Ascending aorta (tissue), 2 donors: Measurements from ENCODE around the gene IKZF3. TPM values are rescaled to one million over a fixed set of nuclear protein-coding genes. Genes with fewer than 3 reads are reported as not detected.

Experiments
- DNase-seq, 2 donors: peaks; one replicate each; pipeline ENCODE4 v3.0.0-alpha.2; 2019; ENCODE audit warnings: low spot score in 2 of 2
- H3K27ac ChIP-seq, 2 donors: fragments of 200-600 bp; sonication (generic); one replicate each; pipeline ENCODE4 v1.5.1; 2016 to 2017; ENCODE audit warnings: mild to moderate bottlenecking in 1 of 2
- H3K27me3 ChIP-seq: fragments of 200-600 bp; sonication (generic); one replicate; pipeline ENCODE4 v1.5.1; 2017
- H3K36me3 ChIP-seq, 2 donors: fragments of 200-600 bp; sonication (generic); one replicate each; pipeline ENCODE4 v1.5.1; 2016
- H3K4me1 ChIP-seq, 2 donors: fragments of 200-600 bp; sonication (generic); one replicate each; pipeline ENCODE4 v1.5.1; 2016 to 2017; ENCODE audit warnings: mild to moderate bottlenecking in 1 of 2
- H3K4me3 ChIP-seq, 2 donors: fragments of 200-600 bp; sonication (generic); one replicate each; pipeline ENCODE4 v1.5.1; 2016 to 2017; ENCODE audit warnings: mild to moderate bottlenecking in 1 of 2
- H3K9me3 ChIP-seq, 2 donors: fragments of 200-600 bp; sonication (generic); one replicate each; pipeline ENCODE4 v1.5.1; 2016
- CTCF ChIP-seq, 3 experiments: fragments of 200-600 bp in 2 of 3; fragments of 450-650 bp in 1 of 3; sonication (generic) in 2 of 3; IDR thresholded peaks; one replicate each; pipeline ENCODE4 v1.5.1; 2016 to 2019; ENCODE audit warnings: antibody characterized with exemption in 3 of 3, mild to moderate bottlenecking in 1 of 3, moderate library complexity in 1 of 3
- intact Hi-C: fragments of 100-400 bp; cut with DNase I; formaldehyde crosslinking; loops from one replicate; pipeline ENCODE4 v1.15.1; 2023
- total RNA-seq: library from RNA; depleted of rRNA; stranded (reverse); fragments of >200 nt; gene quantifications from one replicate; pipeline ENCODE4 v1.1.0, GENCODE V29; 2016

IKZF3 gene
- total RNA-seq, 1 donor from 2014 or later, result 1.5 TPM

- H3K4me3 ChIP-seq, result no peak overlapping the region
- no peaks in the 10 kb centered on the region for H3K4me1 ChIP-seq
- no peak overlapping the region for H3K27ac ChIP-seq
- H3K27me3 ChIP-seq, result no peaks in the 10 kb centered on the region
- TF ChIP-seq CTCF (IDR thresholded peaks at IDR 0.05), result no peak
- DNase-seq, result no peak
- intact Hi-C loops, result no loop called here
- H3K36me3 ChIP-seq, result no peaks in the 10 kb centered on the region
- H3K9me3 ChIP-seq, result no peaks in the 10 kb centered on the region
Measured at GRCh38 chr17:39828443-39828842, 35.7 kb downstream of the IKZF3 start.

GRCh38 chr17:39826334-39826733 lies 37.8 kb downstream of the IKZF3 start:
- DNase-seq, result no peak
- TF ChIP-seq CTCF (IDR thresholded peaks at IDR 0.05), result no peak
- H3K9me3 ChIP-seq, result no peaks in the 10 kb centered on the region
- H3K36me3 ChIP-seq, result no peaks in the 10 kb centered on the region
- intact Hi-C loops, result no loop called here
- no peak overlapping the region for H3K4me3 ChIP-seq
- H3K4me1 ChIP-seq, result no peaks in the 10 kb centered on the region
- H3K27me3 ChIP-seq, result no peaks in the 10 kb centered on the region
- no peak overlapping the region for H3K27ac ChIP-seq

GRCh38 chr17:39823407-39824054 lies 40.6 kb downstream of the IKZF3 start:
- no peak for DNase-seq
- Histone ChIP-seq H3K4me1 (no peaks in the 10 kb centered on the region), H3K36me3 (no peaks in the 10 kb centered on the region), H3K27me3 (no peaks in the 10 kb centered on the region), H3K27ac (no peak overlapping the region), H3K4me3 (no peak overlapping the region), H3K9me3 (no peaks in the 10 kb centered on the region)
- intact Hi-C loops, result no loop called here
- TF ChIP-seq CTCF (IDR thresholded peaks at IDR 0.05), result no peak

- no peak for DNase-seq
- H3K4me1 ChIP-seq, result no peaks in the 10 kb centered on the region
- no peaks in the 10 kb centered on the region for H3K9me3 ChIP-seq
- no peaks in the 10 kb centered on the region for H3K36me3 ChIP-seq
- intact Hi-C loops, result no loop called here
- H3K4me3 ChIP-seq, result no peak overlapping the region
- TF ChIP-seq CTCF (IDR thresholded peaks at IDR 0.05), result no peak
- no peak overlapping the region for H3K27ac ChIP-seq
- no peaks in the 10 kb centered on the region for H3K27me3 ChIP-seq
Measured at GRCh38 chr17:39822051-39822451, 42.1 kb downstream of the IKZF3 start.

- TF ChIP-seq CTCF (IDR thresholded peaks at IDR 0.05), result no peak
- no peaks in the 10 kb centered on the region for H3K4me1 ChIP-seq
- H3K4me3 ChIP-seq, result no peak overlapping the region
- no peak overlapping the region for H3K27ac ChIP-seq
- no peaks in the 10 kb centered on the region for H3K36me3 ChIP-seq
- intact Hi-C loops, result no loop called here
- DNase-seq, result no peak
- no peaks in the 10 kb centered on the region for H3K27me3 ChIP-seq
- H3K9me3 ChIP-seq, result no peaks in the 10 kb centered on the region
Measured at GRCh38 chr17:39820987-39821386, 43.1 kb downstream of the IKZF3 start.

GRCh38 chr17:39820541-39820940 lies 43.6 kb downstream of the IKZF3 start:
- intact Hi-C loops, result no loop called here
- TF ChIP-seq CTCF (IDR thresholded peaks at IDR 0.05), result no peak
- H3K27me3 ChIP-seq, result no peaks in the 10 kb centered on the region
- H3K27ac ChIP-seq, result no peak overlapping the region
- no peak overlapping the region for H3K4me3 ChIP-seq
- H3K4me1 ChIP-seq, result no peaks in the 10 kb centered on the region
- H3K36me3 ChIP-seq, result no peaks in the 10 kb centered on the region
- H3K9me3 ChIP-seq, result no peaks in the 10 kb centered on the region
- no peak for DNase-seq
